Activated CD4-positive, alpha-beta T cell treated with anti-CD3 and anti-CD28 coated beads, Interleukin-2, Interleukin-6, amounts not matched to agents 100 ng/mL and 50 ng/mL, durations not matched to agents 16 hours and 8 hours (primary cell): ENCODE measurements around the gene URI1.
A peak's percentile ranks its signal among the peaks of the same experiment; 100 is the strongest.
"Not testable (repeated sequence)": the region's sequence is repeated elsewhere in the genome, so short reads cannot be mapped to it uniquely, and the experiment has no call there.

ENCODE experiments used
- DNase-seq: peaks from one replicate; pipeline ENCODE4 v3.0.0-alpha.2; 2020

Gene URI1

DNA sequence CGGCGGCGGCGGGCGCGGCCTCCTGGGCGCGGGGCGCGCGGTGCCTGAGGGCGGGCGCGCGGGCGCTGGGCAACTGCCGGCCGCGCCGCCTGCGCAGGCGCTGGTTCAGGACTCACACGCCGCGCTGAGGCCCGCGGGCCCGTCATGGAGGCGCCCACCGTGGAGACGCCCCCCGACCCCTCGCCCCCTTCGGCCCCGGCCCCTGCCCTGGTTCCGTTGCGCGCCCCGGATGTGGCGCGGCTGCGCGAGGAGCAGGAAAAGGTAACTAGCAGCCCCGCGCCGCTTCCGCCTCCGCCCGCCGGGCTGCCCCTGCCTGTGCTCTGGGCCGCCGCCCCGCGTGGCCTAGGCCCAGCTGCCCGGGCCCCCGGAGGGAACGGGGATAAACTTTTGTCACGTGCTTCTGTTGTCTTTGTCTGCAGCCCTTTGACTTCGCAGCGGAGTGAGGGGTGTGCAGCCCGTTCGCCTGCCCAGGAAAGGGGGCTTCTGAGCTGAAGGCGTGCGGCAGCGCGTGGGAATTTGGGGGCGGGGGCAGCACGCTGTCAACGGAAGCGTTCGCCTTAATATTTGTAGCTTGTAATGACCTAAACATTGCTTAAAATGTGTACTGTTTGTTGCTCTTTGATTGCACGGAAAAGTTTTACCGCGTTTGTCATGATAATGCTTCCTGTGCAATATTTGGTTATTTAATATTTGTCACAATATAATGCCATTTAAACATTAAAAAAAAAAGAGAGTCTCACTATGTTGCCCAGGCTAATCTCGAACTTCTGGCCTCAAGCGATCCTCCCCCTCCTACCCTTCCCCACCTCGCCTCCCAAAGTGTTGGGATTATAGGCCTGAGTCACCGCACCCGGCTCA is 594 bp downstream of the URI1 start:
- peak; percentile 82 for DNase-seq

DNA sequence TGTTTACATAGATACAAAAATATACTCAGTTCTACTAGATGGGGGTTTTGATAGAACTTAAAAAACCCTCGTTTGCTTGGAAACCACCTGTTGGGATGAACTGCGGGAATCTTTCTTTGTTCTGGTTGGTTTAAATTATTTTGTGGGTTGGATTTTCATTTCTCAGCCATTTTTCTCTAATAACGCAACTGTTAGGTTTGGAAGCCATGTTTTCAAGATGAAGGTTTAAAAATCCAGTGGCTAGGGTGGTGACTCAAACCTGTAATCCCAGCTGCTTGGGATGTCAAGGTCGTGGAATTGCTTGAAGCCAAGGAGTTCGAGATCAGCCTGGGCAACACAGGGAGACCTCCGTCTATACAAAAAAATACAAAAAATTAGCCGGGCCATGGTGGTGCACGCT is 1.6 kb downstream of the URI1 start:
- DNase-seq = no peak

DNA sequence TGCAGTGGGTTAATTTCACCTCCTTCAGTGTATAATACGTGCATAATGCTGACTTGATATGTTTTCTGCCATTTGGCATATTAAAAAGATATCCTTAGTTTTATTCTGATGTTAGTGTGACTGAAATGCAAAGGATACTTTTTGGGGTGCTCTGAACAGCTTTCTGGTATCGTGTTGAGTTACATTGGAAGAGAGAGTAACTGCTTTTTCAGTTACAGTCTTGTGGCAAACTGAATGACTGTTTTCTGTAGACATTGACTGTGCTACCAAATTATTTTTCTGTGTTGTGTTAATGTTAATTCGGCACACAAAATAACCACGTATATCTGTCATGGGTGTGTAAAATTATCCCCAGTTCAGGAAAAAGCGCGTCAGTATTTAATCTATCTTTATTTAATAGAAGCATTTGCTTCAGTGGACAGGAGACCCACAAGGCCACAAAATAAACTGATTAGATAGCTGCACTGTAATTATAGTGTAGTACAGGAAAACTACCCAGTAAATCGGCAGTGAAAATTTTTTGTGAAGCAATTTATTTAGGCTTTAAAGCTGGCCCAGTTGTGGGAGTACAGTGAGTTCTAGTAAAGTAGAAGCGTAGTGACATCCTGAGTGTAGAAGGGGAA is 2.5 kb downstream of the URI1 start:
- peak; percentile 44 for DNase-seq

DNA sequence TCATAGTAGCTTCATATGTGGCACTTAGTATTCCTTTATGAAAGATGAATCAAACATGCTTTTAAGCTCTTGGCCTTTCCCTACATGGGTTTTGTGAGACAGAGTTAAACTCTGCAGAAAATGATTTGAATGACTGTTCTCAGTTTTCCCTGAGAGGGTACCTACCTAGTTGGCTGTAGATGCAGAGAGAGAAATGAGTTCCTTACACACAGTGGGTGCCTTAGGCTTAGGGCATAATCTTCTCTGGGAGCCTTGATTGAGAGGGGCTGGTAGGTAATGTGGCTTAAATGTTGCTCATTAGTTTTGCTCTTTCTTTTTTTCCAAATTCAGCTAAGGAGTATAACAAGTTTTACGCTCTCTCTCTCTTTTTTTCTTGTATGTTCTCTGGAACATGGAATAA is 3.0 kb downstream of the URI1 start:
- DNase-seq = no peak

DNA sequence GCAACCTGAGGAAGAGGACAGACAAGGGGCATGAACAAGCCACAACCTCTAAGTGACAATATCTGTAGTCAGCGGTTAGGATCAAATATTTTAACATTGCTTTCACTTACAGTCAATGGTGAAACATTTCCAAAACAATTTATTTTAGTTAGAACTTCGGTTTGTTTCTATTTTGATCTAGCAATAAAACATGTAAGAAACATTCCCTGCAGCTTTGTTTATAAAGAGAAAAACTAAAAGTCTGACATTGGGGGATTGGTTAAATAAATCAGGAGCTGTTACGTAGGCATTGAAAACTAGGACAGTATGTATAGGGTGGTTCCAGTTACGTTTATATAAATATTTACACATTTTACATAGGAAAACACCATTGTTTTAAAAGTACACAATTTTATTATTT is 3.4 kb downstream of the URI1 start:
- DNase-seq = no peak

DNA sequence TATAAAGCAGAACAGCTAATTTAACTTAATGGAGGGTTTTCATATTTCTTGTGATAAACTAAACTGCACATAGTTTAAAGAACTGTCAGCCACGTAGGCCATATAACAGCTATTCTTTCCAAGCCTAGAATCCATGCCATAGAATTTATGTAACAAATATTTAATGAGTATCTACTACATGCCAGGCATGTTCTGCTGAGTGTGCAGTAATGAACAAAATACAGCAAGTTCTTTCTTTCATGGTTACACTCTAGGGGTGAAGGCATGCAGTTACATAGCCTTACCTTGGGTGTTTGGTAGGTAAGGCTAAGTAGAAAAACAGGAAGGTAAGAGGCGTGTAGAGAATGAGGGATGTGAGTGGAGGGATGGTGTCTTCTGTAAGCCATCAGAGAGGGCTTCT is 4.6 kb downstream of the URI1 start:
- no peak for DNase-seq

DNA sequence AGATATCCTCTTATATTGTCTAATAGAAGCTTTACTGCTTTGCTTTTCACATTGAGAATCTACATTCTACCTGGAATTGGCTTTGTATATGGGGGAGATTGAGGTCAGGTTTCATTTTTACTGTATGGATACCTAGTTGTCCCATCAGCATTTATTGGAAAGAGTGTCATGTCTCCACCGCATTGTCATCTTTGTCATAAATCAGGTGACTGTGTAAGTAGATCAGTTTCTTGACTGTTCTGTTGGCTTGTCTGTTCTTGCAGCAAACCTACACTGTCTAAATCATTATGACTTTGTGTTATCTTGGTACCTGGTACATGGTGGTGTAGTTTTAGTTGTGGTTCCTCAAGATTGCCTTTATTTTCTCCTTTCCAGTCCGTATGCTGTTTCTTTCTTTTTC is 5.8 kb downstream of the URI1 start:
- peak; percentile 50 for DNase-seq

DNA sequence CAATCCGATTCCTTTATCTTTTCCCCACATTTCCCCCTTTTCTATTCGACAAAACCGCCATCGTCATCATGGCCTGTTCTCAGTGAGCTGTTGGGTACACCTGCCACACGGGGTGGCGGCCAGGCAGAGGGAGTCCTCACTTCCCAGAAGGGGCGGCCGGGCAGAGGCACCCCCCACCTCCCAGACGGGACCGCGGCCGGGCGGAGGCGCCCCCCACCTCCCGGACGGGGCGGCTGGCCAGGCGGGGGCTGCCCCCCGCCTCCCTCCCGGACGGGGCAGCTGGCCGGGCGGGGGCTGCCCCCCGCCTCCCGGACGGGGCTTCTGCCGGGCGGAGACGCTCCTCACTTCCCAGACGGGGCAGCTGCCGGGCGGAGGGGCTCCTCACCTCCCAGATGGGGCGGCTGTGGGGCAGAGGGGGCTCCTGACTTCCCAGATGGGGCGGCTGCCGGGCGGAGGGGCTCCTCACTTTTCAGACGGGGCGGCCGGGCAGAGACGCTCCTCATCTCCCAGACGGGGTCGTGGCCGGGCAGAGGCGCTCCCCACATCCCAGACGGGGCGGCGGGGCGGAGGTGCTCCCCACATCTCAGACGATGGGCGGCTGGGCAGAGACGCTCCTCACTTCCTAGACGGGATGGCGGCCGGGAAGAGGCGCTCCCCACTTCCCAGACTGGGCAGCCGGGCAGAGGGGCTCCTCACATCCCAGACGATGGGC is 6.9 kb downstream of the URI1 start:
- not testable (repeated sequence) for DNase-seq

DNA sequence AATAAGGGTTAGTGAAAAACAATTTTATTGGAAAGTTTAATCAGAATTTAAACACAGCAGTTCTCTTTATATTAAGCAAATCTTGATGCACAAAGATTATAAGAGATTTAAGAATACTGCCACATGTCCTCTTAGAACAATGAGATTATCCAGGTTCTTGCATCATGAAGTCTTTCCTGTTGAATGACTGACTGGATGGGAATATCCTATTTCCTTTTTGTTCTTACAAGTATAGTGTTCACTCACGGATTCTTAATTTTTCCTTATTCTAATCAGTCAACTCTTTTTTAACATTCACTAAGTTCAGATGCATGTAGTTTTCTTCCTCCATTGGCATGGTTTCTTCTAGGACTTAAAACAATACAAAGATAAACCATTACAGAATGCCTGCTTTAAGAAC is 10.1 kb downstream of the URI1 start:
- no peak for DNase-seq

DNA sequence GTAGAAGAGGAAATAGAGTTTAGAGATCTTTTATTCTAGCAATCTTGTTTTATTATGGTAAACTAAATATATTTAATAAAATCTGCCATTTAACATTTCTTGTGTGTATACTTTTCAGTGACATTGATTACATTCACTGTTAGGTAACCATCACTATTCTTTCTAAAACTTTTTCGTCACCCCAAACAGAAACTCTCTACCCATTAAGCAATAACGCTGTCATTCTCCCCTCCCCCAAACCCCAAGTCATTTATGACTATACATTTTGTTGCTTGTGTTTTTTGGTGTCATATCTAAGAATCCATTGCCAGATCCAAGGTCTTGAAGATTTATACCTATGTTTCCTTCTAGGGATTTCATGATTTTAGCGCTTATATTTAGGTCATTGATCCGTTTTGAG is 10.6 kb downstream of the URI1 start:
- DNase-seq = no peak

DNA sequence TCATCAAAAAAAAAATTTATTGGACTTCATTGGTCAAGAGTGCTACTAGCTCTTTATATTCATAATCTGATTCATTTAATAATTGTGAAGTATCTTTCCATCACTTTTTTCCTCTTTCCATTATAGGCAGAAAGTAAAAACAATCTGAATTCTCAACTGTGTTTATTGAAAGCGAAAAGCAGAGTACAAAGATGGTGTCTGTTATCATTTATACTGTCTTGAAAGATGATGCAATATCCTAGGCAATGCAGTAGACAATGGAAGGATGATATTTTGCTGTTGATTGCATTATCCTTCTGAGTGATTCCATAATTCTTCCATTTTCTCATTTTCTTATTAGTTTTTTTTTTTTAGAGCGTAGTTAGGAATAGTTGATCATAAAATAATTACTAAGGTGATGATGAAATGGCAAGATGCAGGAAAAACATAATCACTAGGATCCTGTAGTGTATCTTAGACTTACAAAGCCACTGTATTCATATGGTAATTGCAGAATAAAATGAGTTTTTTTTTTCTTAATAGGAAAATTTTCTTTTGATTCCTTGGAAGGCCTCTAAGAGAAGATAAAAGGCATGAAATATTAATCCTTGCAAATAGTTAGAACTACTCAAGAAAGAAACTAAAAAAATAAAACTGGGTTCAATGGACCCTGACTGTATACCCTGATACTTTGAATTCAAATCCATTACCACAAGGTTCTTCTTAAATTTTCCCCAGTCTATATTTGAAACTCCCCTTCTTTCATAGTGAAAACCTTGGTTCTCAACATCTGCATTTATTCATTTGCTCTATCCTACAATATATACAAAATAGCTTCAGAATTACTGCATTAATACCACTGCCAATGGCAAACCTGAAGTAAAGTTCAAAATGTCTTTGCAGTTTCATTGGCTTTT is 11.6 kb downstream of the URI1 start:
- DNase-seq = no peak

DNA sequence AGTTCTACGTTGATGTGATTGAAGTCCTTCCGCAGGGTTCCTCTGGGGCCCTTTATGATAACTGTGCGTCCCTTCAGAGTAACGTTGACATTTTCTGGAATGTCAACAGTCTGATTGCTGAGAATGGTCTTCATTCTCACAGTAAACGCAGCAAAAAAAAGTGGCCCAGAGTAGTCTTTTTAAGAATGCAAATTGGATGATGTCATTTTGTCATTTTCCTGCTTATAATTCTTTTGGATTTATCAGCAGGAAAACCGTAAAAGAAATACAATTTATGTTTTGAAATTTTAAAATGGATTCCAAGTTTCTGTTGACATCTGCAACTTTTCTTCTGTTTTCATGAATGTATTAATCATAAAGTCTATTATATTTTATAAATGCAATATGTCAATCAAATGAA is 14.8 kb downstream of the URI1 start:
- DNase-seq = no peak

DNA sequence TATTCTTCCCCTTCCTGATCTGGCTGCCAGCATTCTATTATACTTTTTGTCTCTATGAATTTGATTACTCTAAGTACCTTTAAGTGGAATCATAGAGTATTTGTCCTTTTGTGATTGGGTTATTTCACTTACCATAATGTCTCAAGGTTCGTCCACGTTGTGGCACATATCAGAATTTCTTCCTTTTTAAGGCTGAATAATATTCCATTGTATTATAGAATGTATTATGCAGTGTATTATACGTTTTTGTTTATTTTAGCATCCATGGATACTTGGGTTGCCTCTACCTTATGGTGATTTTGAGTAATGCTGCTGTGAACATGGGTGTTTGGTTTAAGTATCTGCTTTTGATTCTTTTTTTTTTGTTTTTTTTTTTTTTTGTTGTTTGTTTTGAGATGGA is 19.3 kb downstream of the URI1 start:
- no peak for DNase-seq

DNA sequence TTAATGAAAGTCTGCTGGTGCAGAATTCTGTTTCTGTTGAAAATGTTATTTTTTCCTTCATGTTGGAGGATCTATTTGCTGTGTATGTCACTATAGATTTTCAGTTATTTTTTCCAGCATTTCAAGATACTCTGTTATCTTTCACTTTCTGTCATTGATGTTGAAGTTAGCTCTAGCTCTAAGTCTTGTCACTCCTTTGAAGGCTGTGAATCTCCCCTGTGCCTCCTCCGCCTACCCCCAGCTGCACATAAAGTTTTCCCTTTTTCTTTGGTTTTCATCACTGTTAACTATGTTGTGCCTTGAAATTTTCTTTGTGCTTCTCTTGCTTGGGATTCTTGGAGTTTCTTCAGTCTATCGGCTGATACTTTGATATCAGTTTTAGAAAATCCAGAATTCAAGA is 20.8 kb downstream of the URI1 start:
- DNase-seq = no peak

DNA sequence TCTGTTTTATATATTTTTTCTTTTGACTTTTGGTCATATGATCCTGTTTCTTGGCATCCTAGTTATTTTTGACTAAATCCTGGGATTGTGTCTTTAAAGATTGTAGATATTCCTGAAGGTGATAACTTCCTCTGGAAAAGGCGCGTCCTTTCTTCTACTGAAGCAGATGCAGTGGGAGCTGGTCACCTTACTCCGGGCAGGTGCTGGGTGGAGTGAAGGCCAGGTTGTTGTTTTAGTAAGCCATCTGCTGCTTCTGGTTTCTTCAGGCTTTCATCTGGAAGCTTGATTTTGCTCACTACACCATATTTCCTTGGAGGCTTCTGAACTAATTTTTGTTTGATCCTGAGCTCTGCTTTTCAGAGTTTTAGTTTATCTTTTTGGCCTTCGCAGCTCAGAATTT is 21.5 kb downstream of the URI1 start:
- DNase-seq = no peak

DNA sequence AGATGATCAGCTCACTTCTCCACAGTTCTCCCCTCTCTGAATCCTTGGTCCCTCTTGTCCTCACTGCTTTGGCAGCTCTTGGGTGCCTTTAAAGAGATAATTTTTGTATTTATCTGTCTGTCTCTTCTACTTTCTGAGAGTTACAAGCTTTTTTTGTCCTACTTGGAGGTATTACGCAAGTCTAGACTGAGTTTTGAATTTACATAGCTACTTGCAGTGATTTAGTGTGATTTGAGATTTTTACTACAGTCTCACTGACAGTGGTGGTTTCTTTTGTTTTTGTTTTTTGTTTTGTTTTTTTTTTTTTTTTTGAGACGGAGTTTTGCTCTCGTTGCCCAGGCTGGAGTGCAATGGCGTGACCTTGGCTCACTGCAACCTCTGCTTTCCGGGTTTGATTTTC is 22.1 kb downstream of the URI1 start:
- DNase-seq = no peak

DNA sequence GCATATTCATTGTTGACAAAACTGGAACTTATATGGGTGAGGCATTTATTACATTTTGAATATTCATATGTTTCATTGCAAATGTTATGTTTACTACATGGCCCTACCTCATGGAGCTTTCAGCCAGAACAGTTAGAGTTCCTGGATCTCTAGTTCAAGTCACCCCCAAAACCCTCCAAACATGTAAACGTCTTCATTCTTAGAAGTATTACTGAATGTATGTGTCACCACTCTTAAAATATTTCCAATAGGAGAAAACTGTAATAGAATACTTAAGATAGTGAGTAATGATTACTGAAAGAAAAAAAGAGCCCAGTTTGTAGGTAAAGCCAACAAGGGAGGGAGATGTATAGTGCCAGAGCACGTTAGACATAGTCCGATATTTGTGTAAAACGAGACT is 23.5 kb downstream of the URI1 start:
- no peak for DNase-seq

DNA sequence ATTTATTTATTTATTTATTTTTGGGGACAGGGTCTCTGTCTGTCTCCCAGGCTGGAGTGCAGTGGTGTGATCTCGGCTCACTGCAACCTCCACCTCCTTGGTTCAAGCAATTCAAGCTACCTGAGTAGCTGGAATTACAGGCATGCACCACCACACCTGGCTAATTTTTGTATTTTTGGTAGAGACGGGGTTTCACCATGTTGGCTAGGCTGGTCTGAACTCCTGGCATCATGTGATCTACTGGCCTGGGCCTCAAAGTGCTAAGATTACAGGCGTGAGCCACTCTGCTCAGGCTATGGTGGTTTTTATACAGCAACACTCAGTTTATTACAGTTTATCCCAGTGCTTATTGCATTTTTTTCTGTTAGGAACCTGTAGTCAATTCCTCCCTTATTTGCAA is 24.1 kb downstream of the URI1 start:
- not testable (repeated sequence) for DNase-seq

DNA sequence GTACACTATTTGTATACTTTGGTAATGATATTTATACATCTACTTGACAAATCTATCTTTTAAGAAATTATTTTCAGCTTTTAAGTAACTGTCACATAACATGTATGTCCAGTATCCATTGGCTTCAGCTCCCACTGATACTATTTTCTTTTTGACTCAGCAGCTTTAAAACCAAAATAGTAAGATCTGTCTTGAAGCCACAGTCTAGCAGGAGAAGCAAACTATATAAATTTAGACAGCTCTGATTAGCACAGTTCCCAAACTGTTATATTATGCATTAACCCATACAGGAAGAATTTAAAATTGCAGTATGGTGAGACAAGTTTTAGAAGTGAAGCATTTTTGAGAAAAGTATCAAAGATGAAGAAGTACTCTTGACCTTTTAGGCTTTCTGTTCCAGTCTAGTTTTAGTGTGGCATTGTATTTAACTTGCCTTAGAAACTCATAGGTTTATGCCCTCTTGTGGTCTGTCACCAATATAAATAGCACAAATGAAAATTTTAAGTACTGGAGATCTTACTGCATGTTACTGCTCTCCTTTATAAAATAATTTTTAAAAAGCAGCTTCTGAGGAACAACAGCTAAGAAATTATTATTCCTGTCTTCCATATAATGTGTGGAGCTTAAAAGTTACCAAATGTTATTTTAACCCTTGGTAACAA is 24.7 kb downstream of the URI1 start:
- DNase-seq = no peak

DNA sequence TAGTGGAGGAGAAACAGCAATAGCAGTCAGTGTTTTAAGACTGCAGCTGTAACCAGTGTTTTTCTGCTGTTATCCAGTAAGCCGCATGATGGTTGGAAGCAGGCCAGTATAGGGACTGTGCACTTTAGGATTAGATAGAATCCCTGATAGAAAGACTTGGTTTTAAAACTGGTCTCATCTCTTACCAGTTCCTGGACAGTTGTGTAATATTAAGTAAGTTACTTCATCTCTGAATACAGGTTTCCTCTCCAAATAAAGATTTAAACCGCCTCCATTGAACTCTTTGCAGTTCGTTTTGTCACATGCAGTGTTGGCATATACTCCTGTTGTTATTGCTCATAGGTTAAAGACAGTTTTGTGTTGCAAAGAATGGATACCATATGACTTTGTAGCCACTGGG is 25.6 kb downstream of the URI1 start:
- DNase-seq = no peak

DNA sequence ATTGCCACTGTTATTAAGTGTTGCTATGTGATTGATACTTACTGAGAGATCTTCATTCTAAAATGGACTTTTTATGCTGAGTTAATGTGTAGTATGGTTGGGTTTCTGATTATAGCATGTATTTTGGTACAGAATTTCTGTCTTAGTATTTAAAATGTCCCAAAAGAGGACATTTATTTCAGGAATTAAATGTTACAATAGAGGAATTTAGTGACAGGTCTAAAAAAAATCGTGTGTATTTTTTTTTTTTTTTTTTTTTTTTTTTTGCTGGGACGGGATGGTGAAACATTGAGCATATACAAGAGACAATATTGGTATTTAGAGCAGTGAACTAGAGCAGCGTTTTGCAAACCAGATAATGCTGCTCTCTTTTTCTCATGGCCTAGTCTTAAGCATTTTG is 27.9 kb downstream of the URI1 start:
- no peak for DNase-seq

DNA sequence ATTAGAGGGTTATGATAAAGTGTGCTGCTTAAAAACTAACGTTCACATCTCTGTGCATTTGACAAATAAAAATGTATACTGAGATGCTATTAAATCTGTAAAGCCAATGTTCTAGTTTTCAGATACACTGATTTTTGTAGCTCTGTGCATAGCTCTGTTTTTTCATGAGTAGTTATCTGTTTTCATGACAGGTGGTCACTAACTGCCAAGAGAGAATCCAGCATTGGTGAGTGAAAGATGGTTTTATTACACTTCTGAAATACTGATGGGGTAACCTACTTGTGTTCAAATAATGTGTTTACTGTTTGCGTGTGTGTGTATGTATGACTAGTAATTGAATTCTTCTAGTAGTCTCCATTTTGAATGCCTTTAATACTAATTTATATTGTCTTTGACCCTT is 29.0 kb downstream of the URI1 start:
- DNase-seq = no peak

DNA sequence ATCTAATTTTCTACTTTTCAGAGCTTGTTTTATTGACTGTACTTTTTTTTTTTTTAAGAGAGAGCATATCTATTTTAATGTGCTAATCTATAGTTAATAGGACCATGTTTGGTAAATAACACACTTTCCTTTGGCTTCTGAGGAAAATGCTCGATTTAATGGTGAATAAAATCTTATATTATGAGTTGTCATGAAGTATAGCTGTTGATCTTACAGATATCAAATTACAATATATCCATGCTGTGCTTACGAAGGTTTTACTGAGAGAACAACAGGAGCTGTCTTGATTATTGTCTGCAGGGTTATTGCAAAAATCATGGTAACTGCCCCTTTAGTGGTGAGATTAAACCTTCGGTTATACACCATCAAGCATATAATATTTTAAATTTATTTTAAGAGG is 29.6 kb downstream of the URI1 start:
- DNase-seq = no peak
